NT2/D1 (cell line): ENCODE results near the gene CARD11.
A peak's percentile ranks its signal among the peaks of the same experiment; 100 is the strongest.
"Not testable (repeated sequence)": the region's sequence is repeated elsewhere in the genome, so short reads cannot be mapped to it uniquely, and the experiment has no call there.

Experiments
- DNase-seq: peaks from one replicate; pipeline ENCODE4 v3.0.0-alpha.2; 2011; ENCODE audit warnings: low read depth, low spot score
- H3K27me3 ChIP-seq: 2 replicates; pipeline ENCODE4 v1.6.0; 2011; ENCODE audit warnings: mild to moderate bottlenecking; ENCODE audit not compliant: insufficient read length, insufficient read depth
- H3K36me3 ChIP-seq: 2 replicates; pipeline ENCODE4 v1.6.1; 2011; ENCODE audit warnings: mild to moderate bottlenecking, low read length, mixed read lengths; ENCODE audit not compliant: insufficient read depth, insufficient read length
- H3K4me1 ChIP-seq: 2 replicates; pipeline ENCODE4 v1.5.1; 2011; ENCODE audit not compliant: insufficient read depth, insufficient read length
- H3K4me3 ChIP-seq: 2 replicates; pipeline ENCODE4 v1.5.1; 2011; ENCODE audit warnings: low read depth; ENCODE audit not compliant: insufficient read length
- H3K9ac ChIP-seq: 2 replicates; pipeline ENCODE4 v1.6.0; 2011; ENCODE audit warnings: low read depth; ENCODE audit not compliant: insufficient read length
- H3K9me3 ChIP-seq: 2 replicates; pipeline ENCODE4 v1.5.1; 2011; ENCODE audit warnings: mild to moderate bottlenecking, low read length; ENCODE audit not compliant: insufficient read depth
- SUZ12 ChIP-seq: IDR thresholded peaks from 2 replicates; pipeline ENCODE4 v1.6.1; 2011; ENCODE audit not compliant: insufficient read length, insufficient read depth; ENCODE audit errors: extremely low read depth
- YY1 ChIP-seq: IDR thresholded peaks from 2 replicates; pipeline ENCODE4 v1.6.1; 2011; ENCODE audit not compliant: insufficient read length, insufficient read depth
- ZNF274 ChIP-seq: IDR thresholded peaks from 2 replicates; pipeline ENCODE4 v1.6.1; 2011; ENCODE audit warnings: mild to moderate bottlenecking, low read depth, low read length

The CARD11 gene

GRCh38 chr7:2922866-2923265 lies 120.8 kb downstream of the CARD11 start:
- no peak overlapping the region for H3K9ac ChIP-seq
- H3K9me3 ChIP-seq, result no peaks in the 10 kb centered on the region
- no peak for DNase-seq
- H3K27me3 ChIP-seq, result no peaks in the 10 kb centered on the region
- TF ChIP-seq ZNF274 (no peak), SUZ12 (no peak), YY1 (no peak)
- peaks cover 18% of the 10 kb centered on the region for H3K4me1 ChIP-seq
- H3K36me3 ChIP-seq, result peaks cover 27% of the 10 kb centered on the region
- H3K4me3 ChIP-seq, result no peak overlapping the region

DNA sequence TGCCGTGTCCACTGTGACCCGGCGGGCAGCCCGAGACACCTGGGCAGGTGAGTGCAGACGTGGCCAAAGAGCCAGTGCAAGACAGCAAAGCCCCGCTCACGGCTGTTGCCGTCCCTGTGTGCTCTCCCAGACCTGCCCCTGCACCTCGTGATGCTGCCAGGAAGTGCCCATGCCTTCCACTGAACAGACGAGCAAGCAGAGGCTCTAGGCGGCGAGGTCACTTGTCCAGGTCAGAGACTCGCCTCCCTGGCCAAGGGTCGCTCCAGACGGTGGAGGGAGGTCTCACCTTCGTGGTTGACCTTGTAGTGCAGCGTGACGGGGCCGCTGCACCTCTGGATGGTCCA lies 121.3 kb downstream of the CARD11 start:
- H3K4me1 ChIP-seq, result peaks cover 18% of the 10 kb centered on the region
- peaks cover 25% of the 10 kb centered on the region for H3K36me3 ChIP-seq
- H3K9ac ChIP-seq, result peak overlapping the region; percentile 38
- DNase-seq, result no peak
- no peaks in the 10 kb centered on the region for H3K9me3 ChIP-seq
- H3K27me3 ChIP-seq, result no peaks in the 10 kb centered on the region
- no peak for TF ChIP-seq YY1
- no peak overlapping the region for H3K4me3 ChIP-seq

- Histone ChIP-seq H3K4me3 (no peak overlapping the region), H3K36me3 (peaks cover 22% of the 10 kb centered on the region), H3K4me1 (peaks cover 18% of the 10 kb centered on the region), H3K9ac (no peak overlapping the region), H3K9me3 (no peaks in the 10 kb centered on the region), H3K27me3 (no peaks in the 10 kb centered on the region)
- TF ChIP-seq SUZ12 (no peak), ZNF274 (no peak)
- no peak for DNase-seq
Observed at GRCh38 chr7:2921653-2922347, 121.9 kb downstream of the CARD11 start.

DNA sequence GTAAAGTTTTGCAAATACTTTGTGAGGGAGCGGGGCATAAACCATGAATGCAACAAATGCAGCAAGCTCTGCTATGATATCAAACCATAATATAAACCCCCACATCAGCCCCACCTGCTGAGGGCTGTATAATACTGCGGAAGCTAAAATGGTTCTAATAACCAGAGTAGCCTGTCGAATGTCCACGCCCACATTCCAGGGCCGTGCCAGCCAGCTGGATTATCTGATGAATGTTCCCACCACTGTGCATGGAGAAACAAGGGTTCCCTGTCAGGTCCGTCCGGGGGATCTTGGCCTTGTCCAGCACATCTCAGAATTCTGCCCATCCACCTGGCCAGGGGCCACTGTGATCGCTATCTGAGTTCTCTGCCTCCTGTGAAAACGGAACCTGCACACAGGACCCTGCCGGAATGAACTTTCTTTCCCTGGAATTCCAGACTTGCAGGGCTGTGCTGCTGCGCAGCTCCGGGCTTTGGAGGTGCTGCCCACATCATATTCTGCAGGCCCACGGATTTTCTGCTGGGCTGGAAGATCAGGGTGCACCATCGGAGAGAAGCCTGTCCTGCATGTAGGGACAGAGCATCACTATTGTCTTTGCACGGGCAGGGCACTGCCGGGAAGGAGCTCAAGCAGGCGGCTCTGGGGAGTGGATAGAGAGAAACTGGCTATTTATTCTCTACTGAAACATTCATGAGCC lies 122.6 kb downstream of the CARD11 start:
- no peak for DNase-seq
- Histone ChIP-seq H3K27me3 (no peaks in the 10 kb centered on the region), H3K4me1 (peaks cover 17% of the 10 kb centered on the region), H3K9ac (no peak overlapping the region), H3K4me3 (no peak overlapping the region), H3K9me3 (no peaks in the 10 kb centered on the region), H3K36me3 (peaks cover 18% of the 10 kb centered on the region)
- TF ChIP-seq ZNF274 (no peak), YY1 (no peak), SUZ12 (no peak)

- H3K9ac ChIP-seq, DNase-seq, H3K4me3 ChIP-seq, H3K27me3 ChIP-seq, H3K9me3 ChIP-seq: not testable (repeated sequence)
- peaks cover 15% of the 10 kb centered on the region for H3K4me1 ChIP-seq
- H3K36me3 ChIP-seq, result peaks cover 18% of the 10 kb centered on the region
Observed at GRCh38 chr7:2920480-2920879, 123.2 kb downstream of the CARD11 start.

- Histone ChIP-seq H3K9ac (no peak overlapping the region), H3K9me3 (no peaks in the 10 kb centered on the region), H3K4me3 (no peak overlapping the region), H3K36me3 (peaks cover 18% of the 10 kb centered on the region), H3K4me1 (peaks cover 17% of the 10 kb centered on the region), H3K27me3 (no peaks in the 10 kb centered on the region)
- no peak for TF ChIP-seq ZNF274
- TF ChIP-seq SUZ12, result no peak
- TF ChIP-seq YY1, result no peak
- DNase-seq, result no peak
Observed at GRCh38 chr7:2920041-2920440, 123.6 kb downstream of the CARD11 start.

DNA sequence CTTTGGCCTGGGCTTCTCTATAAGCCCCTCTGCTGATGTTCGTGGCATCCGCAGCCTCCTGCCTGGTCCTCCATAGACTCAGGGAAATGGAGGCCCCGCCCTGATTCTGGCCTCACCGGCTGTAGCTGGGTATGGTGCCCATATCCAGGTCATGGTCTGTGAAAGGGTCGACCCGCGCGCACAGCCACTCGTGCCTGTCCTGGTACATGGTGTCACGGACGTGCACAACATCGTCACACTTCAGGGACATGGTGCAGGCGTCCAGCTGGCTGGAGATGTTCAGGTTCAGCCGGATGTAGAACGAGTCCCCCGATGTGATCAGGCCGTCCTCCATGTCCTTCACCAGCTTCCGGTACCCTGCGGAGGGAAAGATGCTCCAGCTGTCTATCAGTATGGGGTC lies 124.4 kb downstream of the CARD11 start:
- TF ChIP-seq ZNF274, result no peak
- TF ChIP-seq YY1, result no peak
- no peak for TF ChIP-seq SUZ12
- Histone ChIP-seq H3K4me1 (peaks cover 18% of the 10 kb centered on the region), H3K9ac (no peak overlapping the region), H3K27me3 (no peaks in the 10 kb centered on the region), H3K4me3 (no peak overlapping the region), H3K36me3 (peaks cover 18% of the 10 kb centered on the region), H3K9me3 (no peaks in the 10 kb centered on the region)
- no peak for DNase-seq

DNA sequence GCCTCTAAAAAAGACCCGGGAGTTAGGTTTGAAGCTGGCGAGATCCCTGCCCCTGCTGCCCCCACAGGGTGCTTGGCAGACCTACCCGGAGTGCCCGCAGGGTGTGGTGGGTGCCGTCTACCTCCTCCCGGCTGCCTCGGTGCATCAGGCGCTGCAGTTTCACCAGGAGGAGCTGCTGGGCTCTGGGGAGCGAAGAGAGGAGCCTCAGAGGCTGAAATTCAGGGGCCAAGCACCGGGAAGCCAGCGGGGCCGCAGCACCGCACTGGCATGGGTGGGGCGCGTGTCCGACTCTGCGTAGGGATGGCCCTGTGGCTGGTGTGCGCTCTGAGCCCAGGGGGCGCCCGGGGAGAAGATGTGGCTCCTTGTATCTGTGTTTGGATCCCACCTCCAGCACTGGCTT lies 125.3 kb downstream of the CARD11 start:
- TF ChIP-seq SUZ12 (no peak), ZNF274 (no peak), YY1 (no peak)
- H3K4me3 ChIP-seq, result no peak overlapping the region
- peaks cover 17% of the 10 kb centered on the region for H3K4me1 ChIP-seq
- peaks cover 18% of the 10 kb centered on the region for H3K36me3 ChIP-seq
- no peaks in the 10 kb centered on the region for H3K9me3 ChIP-seq
- H3K27me3 ChIP-seq, result no peaks in the 10 kb centered on the region
- DNase-seq, result no peak
- no peak overlapping the region for H3K9ac ChIP-seq
